Muscle of leg (tissue), 11 donors: ENCODE measurements around the gene TMC4. TPM values are rescaled to one million over a fixed set of nuclear protein-coding genes. Genes with fewer than 3 reads are reported as not detected.

Experiments
- DNase-seq: peaks from one replicate; pipeline ENCODE4 v3.0.0; 2013
- H3K27ac ChIP-seq: one replicate; pipeline ENCODE4 v1.5.1; 2013; ENCODE audit warnings: mild to moderate bottlenecking, low read length, control low read depth
- H3K27me3 ChIP-seq: one replicate; pipeline ENCODE4 v1.6.1; 2013; ENCODE audit warnings: low read length; ENCODE audit not compliant: control insufficient read depth, insufficient read depth
- H3K36me3 ChIP-seq: one replicate; pipeline ENCODE4 v1.6.1; 2013; ENCODE audit warnings: low read length; ENCODE audit not compliant: control insufficient read depth, insufficient read depth
- H3K4me1 ChIP-seq: one replicate; pipeline ENCODE4 v1.6.1; 2013; ENCODE audit warnings: low read length; ENCODE audit not compliant: control insufficient read depth, insufficient read depth
- H3K4me3 ChIP-seq: one replicate; pipeline ENCODE4 v1.5.1; 2013; ENCODE audit warnings: low read length, control low read depth
- H3K9me3 ChIP-seq: replicated peaks from 2 replicates; pipeline ENCODE4 v1.6.1; 2013; ENCODE audit warnings: low read depth, low read length; ENCODE audit not compliant: control insufficient read depth
- WGBS: methylation state at CpG from one replicate; pipeline ENCODE4 v1.1.5; 2013; ENCODE audit warnings: missing lambda C conversion rate; ENCODE audit not compliant: insufficient coverage; 5-methylcytosine and 5-hydroxymethylcytosine counted together
- polyA plus RNA-seq, 8 donors: library from polyadenylated mRNA; unstranded; fragments of 120-200 nt; gene quantifications; one replicate each; pipeline versions ENCODE4 v1.2.1 to v1.2.3, GENCODE V29; 2013; ENCODE audit warnings: inconsistent platforms in 1 of 8, low replicate concordance in 1 of 8; ENCODE audit not compliant: insufficient read length in 8 of 8, insufficient read depth in 1 of 8
- total RNA-seq: library from RNA; stranded (reverse); fragments of 120-200 nt; gene quantifications from one replicate; pipeline ENCODE4 v1.2.4, GENCODE V29; 2013

Gene TMC4
- total and polyA plus RNA-seq, 9 donors: 1.5 to 8.0 (median 3.5) TPM

- no peak overlapping the region for H3K27ac ChIP-seq
- peaks cover 23% of the 10 kb centered on the region for H3K4me1 ChIP-seq
- DNase-seq: no peak
- 73% methylated on average over 7 of the region's 11 CpGs for WGBS
- peaks cover 68% of the 10 kb centered on the region for H3K36me3 ChIP-seq
- no peaks in the 10 kb centered on the region for H3K9me3 ChIP-seq
- H3K4me3 ChIP-seq: no peak overlapping the region
- H3K27me3 ChIP-seq: no peaks in the 10 kb centered on the region
Observed at GRCh38 chr19:54156490-54156889, 16.5 kb downstream of the TMC4 start.

DNA sequence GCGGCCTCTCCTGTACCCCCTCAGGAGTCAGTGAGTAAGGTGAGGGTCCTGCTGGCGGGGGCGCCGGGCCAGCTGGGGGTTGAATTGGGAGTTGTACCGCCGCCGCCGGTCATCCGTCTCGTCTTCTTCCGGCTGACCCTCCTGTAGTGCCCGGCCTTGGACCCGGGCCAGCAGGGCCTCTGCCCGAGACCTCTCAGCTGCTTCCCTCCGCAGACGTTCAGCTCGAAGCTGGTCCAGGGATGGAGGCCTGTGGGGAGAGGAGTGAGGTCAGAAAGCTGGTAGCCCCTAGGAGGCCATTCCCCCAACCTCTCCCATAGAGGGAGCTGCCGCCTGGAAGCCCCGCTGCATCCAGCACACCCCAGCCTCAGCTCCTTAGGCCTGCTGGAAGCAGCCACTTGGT is 17.3 kb downstream of the TMC4 start:
- Histone ChIP-seq H3K36me3 (peaks cover 74% of the 10 kb centered on the region), H3K27me3 (no peaks in the 10 kb centered on the region), H3K4me1 (peaks cover 17% of the 10 kb centered on the region), H3K27ac (no peak overlapping the region), H3K4me3 (no peak overlapping the region), H3K9me3 (no peaks in the 10 kb centered on the region)
- no peak for DNase-seq
- 87% methylated on average over 6 of the region's 19 CpGs for WGBS

DNA sequence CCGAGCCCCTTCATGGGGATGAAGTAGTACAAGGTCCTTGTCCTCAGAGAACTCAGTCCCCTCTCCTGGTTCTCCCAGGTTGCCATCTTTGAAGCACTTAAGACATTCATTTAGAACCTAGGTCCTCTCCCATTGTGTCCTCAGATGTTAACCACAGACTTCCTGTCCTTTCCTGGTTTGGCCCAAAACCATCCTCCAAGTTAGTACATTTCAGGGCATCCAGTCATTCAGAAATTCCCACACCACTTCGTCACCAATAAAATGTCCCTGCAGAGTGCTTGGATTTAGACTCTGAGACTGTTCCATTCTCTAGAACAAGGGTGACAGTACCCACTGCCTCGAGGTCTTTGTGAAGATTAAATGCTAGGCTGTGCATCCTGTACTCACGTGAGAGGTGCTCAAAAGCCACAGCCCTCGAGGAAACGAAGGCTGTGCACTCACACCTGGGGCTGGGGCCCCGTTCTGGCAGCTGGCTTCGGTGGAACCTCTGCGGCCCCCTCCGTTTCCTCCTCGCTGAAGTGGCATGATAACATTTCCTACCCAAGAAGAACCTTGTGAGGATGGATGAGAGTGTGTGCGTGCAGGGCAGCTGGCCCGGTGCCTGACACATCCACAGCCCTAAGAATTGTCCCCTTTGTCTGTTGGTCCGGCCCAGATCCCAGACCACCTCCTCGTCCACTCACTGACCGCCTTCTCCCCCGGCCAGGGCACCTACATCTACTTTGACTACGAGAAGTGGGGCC is 18.2 kb downstream of the TMC4 start:
- no peak for DNase-seq
- 72% methylated on average over 9 of the region's 18 CpGs for WGBS
- Histone ChIP-seq H3K27me3 (no peaks in the 10 kb centered on the region), H3K4me1 (peaks cover 11% of the 10 kb centered on the region), H3K27ac (no peak overlapping the region), H3K36me3 (peaks cover 83% of the 10 kb centered on the region), H3K4me3 (no peak overlapping the region), H3K9me3 (no peaks in the 10 kb centered on the region)

DNA sequence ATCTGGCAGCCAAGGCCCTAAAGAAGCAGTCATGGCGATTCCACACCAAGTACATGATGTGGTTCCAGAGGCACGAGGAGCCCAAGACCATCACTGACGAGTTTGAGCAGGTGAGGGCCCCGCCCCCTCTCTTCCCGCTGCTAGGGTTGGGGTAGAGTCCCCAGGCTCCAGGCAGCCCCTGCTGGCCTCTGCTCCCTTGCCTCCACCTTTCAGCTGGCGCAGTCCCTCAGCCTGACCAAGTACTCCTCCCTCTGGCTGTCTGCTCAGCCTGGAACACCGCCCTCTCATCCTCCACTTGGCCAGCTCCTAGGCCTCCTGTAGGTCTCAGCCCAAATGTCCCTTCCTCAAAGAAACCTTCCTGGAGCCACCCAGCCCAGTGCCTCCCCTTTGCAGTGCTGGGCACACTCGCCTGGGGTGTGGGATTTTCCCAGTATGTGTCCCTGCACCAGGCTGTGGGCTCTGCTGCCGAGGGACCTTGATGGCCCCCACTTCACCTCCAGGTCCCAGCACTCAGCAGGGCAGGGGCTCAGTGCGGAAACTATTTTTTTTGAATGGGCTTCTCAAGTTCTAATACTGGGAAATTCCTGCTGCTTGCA is 19.1 kb downstream of the TMC4 start:
- no peak overlapping the region for H3K4me3 ChIP-seq
- no peak for DNase-seq
- H3K4me1 ChIP-seq: peaks cover 8% of the 10 kb centered on the region
- H3K27me3 ChIP-seq: no peaks in the 10 kb centered on the region
- H3K27ac ChIP-seq: no peak overlapping the region
- 74% methylated on average over 8 of the region's 10 CpGs for WGBS
- no peaks in the 10 kb centered on the region for H3K9me3 ChIP-seq
- H3K36me3 ChIP-seq: peaks cover 93% of the 10 kb centered on the region

- WGBS: 75% methylated on average over 11 of the region's 25 CpGs
- peaks cover 95% of the 10 kb centered on the region for H3K36me3 ChIP-seq
- no peaks in the 10 kb centered on the region for H3K9me3 ChIP-seq
- no peaks in the 10 kb centered on the region for H3K4me1 ChIP-seq
- no peaks in the 10 kb centered on the region for H3K27me3 ChIP-seq
- H3K4me3 ChIP-seq: no peak overlapping the region
- DNase-seq: no peak
- no peak overlapping the region for H3K27ac ChIP-seq
Observed at GRCh38 chr19:54152878-54153524, 20.0 kb downstream of the TMC4 start.

- no peak for DNase-seq
- H3K4me3 ChIP-seq: no peak overlapping the region
- no peaks in the 10 kb centered on the region for H3K9me3 ChIP-seq
- no peaks in the 10 kb centered on the region for H3K27me3 ChIP-seq
- 90% methylated on average over 2 of the region's 12 CpGs for WGBS
- H3K27ac ChIP-seq: no peak overlapping the region
- peaks cover 96% of the 10 kb centered on the region for H3K36me3 ChIP-seq
- H3K4me1 ChIP-seq: no peaks in the 10 kb centered on the region
Observed at GRCh38 chr19:54152267-54152666, 20.7 kb downstream of the TMC4 start.

DNA sequence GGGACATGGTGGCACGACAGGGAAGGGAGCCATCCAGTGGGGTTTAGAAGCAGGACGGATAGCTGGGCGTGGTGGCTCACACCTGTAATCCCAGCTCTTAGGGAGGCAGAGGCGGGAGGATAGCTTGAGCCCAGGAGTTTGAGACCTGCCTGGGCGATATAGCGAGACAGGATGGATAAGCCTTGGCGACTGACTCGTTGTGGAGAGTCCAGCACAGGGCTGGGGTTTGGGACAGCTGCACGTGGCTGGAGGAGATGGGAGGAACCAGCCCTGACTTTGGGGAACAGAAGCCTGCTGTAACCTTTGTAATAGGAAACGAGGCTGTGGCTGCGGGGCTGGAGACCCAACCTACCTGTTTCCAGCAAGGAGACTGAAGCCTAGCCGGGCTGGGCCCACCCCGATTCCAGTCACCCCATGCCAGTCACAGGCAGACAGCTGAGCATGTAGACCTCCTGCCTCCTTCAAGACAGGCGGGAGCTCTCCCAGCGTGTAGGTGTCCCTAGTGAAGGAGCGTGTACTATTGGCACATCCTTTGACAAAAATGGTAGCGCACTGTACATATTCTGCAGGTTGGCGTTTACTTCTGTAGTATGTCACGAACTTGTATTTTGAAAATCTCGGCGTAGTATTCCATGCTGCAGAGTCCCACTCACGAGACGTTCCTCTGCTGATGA is 21.5 kb downstream of the TMC4 start:
- H3K27me3 ChIP-seq: no peaks in the 10 kb centered on the region
- DNase-seq: no peak
- H3K4me1 ChIP-seq: no peaks in the 10 kb centered on the region
- 82% methylated on average over 23 of the region's 23 CpGs for WGBS
- no peaks in the 10 kb centered on the region for H3K9me3 ChIP-seq
- H3K36me3 ChIP-seq: peaks cover 97% of the 10 kb centered on the region
- no peak overlapping the region for H3K4me3 ChIP-seq
- no peak overlapping the region for H3K27ac ChIP-seq

DNA sequence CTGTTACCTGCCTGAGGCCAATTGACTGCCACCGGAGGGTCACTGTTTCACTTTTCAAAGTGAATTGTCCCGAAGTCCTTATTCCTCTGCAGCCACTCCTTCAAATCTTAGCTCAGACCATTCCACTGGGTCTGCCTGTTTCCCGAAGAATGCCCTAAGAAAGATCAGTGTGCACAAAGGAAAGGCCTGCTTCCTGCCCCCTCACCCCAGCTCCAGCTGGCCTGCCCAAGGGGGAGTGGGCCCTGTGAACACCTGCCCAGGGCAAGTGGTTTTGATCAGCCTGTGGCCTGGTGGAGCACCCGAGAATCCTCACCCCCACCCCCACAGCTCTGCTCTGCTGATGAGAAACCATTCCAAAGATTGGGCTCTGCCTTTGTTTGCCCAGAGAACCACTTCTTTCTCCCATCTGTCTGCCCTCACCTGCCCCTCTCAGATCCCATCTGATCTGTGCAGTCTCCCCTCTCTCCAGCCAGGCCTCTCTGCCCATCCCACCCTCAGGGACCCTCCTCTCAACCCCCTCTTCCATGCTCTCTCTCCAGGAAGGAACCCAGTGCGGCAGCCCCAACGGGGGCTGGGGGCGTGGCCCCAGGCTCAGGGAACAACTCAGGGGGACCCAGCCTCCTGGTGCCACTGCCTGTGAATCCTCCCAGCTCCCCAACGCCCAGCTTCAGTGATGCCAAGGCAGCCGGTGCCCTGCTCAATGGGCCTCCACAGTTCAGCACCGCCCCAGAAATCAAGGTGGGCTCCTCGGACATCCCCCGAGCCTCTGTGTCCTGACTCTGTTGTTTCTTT is 23.7 kb downstream of the TMC4 start:
- peaks cover 98% of the 10 kb centered on the region for H3K36me3 ChIP-seq
- H3K9me3 ChIP-seq: no peaks in the 10 kb centered on the region
- H3K27me3 ChIP-seq: no peaks in the 10 kb centered on the region
- H3K27ac ChIP-seq: peak overlapping the region; percentile 29
- DNase-seq: no peak
- H3K4me3 ChIP-seq: no peak overlapping the region
- WGBS: 88% methylated on average over 11 of the region's 12 CpGs
- H3K4me1 ChIP-seq: no peaks in the 10 kb centered on the region

DNA sequence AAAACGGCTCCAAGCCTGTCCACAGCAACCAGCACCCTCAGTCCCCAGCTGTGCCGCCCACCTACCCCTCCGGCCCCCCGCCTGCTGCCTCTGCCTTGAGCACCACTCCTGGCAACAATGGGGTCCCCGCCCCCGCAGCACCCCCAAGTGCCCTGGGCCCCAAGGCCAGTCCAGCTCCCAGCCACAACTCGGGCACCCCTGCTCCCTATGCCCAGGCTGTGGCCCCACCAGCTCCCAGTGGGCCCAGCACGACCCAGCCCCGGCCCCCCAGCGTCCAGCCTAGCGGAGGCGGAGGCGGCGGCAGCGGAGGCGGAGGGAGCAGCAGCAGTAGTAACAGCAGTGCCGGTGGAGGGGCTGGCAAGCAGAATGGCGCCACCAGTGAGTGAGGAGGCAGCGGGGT is 24.8 kb downstream of the TMC4 start:
- no peak overlapping the region for H3K4me3 ChIP-seq
- H3K36me3 ChIP-seq: peaks cover 98% of the 10 kb centered on the region
- no peak overlapping the region for H3K27ac ChIP-seq
- WGBS: 81% methylated on average over 12 of the region's 19 CpGs
- no peak for DNase-seq
- no peaks in the 10 kb centered on the region for H3K27me3 ChIP-seq
- H3K4me1 ChIP-seq: no peaks in the 10 kb centered on the region
- no peaks in the 10 kb centered on the region for H3K9me3 ChIP-seq
